OCI-M1 (cell line): ENCODE measurements around the gene MTCH2.
"Not testable (repeated sequence)": the region's sequence is repeated elsewhere in the genome, so short reads cannot be mapped to it uniquely, and the experiment has no call there.

ENCODE experiments used
- DNase-seq: peaks from one replicate; lab custom pipeline; 2025; lab: John Stamatoyannopoulos, UW

Gene MTCH2

GRCh38 chr11:47642099-47642855 is at the start of gene MTCH2:
TSS of gene MTCH2 (minus strand) at chr11:47642559. CDS start at chr11:47642465, 94 bp downstream.
- DNase-seq: peak; percentile 98

GRCh38 chr11:47691979-47692378 is 49.6 kb upstream of the MTCH2 start:
- no peak for DNase-seq

DNA sequence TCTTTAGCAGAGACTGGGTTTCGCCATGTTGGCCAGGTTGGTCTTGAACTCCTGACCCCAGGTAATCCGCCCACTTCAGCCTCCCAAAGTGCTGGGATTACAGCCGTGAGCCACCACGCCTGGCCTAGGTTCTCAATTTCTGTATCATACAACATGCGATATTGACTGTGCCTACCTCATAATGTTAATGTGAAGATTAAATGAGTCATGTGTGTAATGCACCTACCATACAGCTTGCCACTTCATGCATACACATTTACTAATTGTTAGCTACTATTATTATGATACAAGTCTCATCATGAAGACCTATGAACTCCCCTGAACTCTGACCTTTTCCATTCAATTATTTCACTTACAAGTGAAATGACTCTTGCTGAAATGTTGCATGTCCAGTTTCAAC is 47.1 kb upstream of the MTCH2 start:
- no peak for DNase-seq

GRCh38 chr11:47688991-47689390 is 46.6 kb upstream of the MTCH2 start:
- no peak for DNase-seq

DNA sequence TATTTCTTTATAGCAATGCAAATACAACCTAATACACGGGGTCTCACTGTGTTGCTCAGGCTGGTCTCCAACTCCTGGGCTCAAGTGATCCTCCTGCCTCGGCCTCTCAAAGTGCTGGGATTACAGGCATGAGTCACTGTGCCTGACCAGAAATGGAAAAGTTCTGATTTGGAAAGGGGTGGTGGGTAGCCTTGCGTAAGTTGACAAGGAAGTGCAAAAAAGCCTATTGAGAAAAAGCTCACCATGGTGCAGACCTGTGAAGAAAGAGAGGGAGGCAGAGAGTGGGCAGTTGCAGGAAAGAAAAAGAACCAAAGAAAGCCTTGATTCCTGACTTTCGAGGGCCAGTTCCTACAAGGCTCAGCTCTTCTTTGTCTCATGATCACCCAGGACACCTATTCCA is 45.8 kb upstream of the MTCH2 start:
- no peak for DNase-seq

- not testable (repeated sequence) for DNase-seq
Observed at GRCh38 chr11:47686704-47687103, 44.3 kb upstream of the MTCH2 start.

DNA sequence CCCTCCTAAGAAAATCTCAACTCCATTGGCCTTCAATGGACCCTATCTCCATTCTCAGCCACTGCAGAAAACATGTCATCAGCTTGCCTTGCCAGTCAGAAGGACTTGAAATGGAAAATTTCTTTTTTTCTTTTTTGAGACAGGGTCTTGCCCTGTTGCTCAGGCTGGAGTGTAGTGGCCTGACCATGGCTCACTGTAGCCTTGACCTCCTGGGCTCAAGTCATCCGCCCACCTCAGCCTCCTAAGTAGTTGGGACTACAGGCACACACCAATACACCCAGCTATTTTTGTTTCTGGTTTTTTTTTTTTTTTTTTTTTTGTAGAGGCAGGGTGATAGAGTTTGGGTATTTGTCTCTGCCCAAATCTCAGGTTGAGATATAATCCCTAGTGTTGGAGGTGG is 43.8 kb upstream of the MTCH2 start:
- no peak for DNase-seq

DNA sequence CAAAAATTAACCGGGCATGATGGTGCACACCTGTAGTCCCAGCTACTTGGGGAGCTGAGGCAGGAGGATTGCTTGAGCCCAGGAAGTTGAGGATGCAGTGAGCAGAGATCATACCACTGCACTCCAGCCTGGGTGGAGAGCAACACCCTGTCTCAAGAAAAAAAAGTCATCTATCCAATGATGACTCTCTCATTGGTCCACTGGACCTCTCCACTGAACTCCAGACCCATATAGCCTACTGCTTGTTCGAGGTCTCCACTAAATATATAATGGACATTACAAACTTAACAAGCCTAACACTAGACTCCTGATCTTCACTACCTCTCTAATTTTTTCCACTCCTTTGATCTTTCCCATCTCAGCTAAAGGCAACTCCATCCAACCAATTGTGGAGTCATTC is 33.5 kb upstream of the MTCH2 start:
- no peak for DNase-seq

- DNase-seq: no peak
Observed at GRCh38 chr11:47672283-47672730, 29.9 kb upstream of the MTCH2 start.

- DNase-seq: no peak
Observed at GRCh38 chr11:47669856-47670255, 27.5 kb upstream of the MTCH2 start.

- no peak for DNase-seq
Observed at GRCh38 chr11:47668665-47669064, 26.3 kb upstream of the MTCH2 start.

DNA sequence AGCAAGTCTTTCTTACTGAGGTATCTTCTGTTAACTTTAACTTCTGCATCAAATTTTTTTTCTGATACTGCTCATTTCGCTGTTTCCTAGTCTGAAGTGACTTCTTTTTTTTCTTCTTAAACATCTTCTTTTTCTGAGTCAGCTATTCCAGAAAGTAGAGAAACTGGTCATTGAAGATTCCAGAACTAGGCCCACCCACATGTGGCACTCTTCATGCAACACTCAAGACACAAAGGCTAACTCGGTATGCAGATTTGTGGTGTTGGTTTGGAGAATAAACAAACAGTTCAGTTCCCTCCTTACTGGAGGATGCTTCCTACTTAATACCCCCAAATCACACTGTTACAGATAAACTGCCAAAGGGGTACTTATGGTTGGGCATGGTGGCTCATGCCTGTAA is 25.2 kb upstream of the MTCH2 start:
- DNase-seq: no peak

DNA sequence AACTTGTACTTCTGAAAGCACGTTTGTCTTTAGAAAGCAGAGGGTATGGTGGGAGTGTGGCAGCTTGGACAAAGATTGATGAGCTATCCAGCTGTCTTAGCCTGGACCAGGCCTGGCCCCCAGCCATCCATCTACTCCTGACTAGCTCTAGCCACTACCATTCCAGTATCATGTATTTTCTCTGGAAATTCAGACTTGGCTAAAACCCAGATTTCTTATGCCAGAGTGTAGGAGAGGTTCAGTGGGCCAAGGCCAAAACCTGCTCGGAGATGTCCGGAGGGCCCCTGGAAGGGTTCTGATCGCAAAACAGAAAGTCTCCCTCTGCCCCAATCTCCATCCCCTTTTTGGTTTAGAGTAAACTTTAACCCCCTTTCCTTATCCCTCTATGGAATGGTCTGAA is 24.8 kb upstream of the MTCH2 start:
- no peak for DNase-seq

GRCh38 chr11:47664936-47665335 is 22.6 kb upstream of the MTCH2 start:
- not testable (repeated sequence) for DNase-seq

DNA sequence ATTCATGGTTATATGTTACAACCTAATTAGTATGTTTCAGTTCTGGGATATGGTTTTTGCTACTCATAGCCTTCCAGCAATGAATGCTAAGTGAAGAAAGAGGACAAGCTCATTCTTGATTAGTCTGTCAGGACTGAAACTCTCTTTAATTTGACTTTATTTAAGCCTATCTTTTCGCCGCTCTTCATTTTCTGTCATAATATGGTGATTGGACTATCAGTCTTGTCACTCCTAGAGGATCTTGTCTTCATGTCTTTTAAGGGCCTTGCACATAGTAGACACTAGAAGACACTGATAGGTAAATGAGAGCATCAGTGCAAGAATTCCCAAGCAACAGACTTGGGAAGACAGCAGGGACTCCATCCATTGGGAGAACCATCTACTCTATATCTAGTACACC is 18.9 kb upstream of the MTCH2 start:
- DNase-seq: no peak

DNA sequence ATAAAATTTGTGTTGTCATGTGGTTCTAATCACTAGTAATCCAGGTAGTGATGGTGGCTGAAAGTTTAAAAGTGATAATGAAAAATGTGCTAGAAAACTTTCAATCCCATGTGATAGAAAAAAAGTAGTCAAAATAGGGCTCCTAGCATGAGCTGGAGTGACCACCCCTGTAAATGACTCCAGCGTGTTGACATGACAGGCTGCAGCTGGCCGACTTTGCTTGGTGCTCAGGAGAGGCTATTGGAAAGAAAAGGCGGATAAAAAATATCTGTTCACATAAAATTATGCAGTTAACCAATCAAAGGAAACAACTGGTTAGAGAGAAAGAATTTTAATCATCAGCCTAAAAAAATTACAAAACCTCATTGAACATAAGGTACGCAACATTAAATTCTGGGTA is 16.9 kb upstream of the MTCH2 start:
- DNase-seq: no peak

GRCh38 chr11:47656260-47656885 is 14.0 kb upstream of the MTCH2 start:
- DNase-seq: no peak

DNA sequence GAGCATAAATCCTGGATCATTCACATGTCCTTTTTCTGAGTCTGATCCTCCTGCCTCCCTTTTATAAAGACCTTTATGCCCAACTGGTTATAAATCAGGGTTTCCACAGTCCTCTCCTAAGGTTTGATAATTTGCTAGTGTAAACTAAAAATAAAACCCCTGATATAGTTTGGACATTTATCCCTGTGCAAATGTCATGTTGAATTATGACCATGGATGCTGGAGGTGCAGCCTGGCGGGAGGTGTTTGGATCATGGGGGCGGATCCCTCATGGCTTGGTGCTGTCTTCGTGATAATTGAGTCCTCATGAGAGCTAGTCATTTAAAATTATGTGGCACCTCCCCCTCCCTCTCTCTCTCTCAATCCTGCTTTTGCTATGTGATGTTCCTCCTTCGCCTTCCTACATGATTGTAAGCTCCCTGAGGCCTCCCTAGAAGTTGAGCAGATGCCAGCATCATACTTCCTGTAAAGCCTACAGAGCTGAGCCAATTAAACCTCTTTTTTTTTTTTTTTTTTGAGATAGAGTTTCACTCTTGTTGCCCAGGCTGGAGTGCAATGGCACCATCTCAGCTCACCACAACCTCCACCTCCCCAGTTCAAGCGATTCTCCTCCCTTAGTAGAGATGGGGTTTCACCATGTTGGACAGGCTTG is 9.6 kb upstream of the MTCH2 start:
- no peak for DNase-seq

- DNase-seq: no peak
Observed at GRCh38 chr11:47649276-47649675, 6.9 kb upstream of the MTCH2 start.

DNA sequence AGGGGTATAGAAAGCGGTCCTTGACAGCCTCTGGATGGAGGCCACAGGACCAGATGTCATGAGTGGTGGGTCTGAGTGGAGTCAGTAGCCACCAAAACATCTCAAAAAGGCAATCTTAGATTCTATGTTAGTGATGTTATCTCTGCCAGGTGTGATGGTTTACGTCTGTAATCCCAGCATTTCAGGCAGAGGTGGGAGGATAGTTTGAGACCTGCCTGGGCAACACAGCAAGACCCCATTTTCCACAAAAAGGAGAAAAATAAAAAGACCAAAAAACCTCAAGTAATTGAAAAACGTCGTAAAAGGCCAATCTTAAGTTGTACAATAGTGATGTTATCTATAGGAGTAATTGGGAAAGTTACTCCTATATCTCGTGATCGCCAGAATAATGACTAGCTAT is 3.7 kb upstream of the MTCH2 start:
- DNase-seq: no peak

- no peak for DNase-seq
Observed at GRCh38 chr11:47645500-47645899, 3.1 kb upstream of the MTCH2 start.

GRCh38 chr11:47641600-47642098 is 710 bp downstream of the MTCH2 start:
- peak; percentile 46 for DNase-seq

GRCh38 chr11:47640506-47640905 is 1.9 kb downstream of the MTCH2 start:
- not testable (repeated sequence) for DNase-seq
